NCI-H146 treated with DMSO at 0.1 percent for 48 hours (cell line): Measurements from ENCODE around the gene CLCNKB.
"Not testable (repeated sequence)": the region's sequence is repeated elsewhere in the genome, so short reads cannot be mapped to it uniquely, and the experiment has no call there.

ENCODE experiments used
- DNase-seq: peaks from one replicate; lab custom pipeline; 2025; ENCODE audit not compliant: unreplicated experiment; lab: John Stamatoyannopoulos, UW

CLCNKB gene

DNA sequence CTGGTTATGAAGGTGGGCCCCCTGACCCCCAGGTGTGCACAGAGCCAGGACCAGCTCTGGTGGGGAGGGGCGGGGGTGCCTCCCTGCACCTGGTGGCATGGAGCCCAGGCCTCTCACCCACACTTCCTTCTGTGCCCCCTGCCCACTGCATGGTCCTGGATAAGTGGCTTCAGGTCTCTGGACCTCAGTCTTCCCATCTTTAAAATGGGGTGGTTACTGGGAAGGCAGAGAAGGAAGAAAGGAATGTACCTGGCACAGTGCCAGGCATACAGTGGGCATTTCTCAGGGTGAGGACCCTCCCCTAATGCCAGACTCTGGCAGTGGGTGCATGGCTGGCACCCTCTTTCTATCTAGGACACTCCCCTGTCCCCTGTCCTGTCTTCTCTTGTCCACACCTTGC is 14.3 kb upstream of the CLCNKB start:
- no peak for DNase-seq

GRCh38 chr1:16031551-16031950 is 12.0 kb upstream of the CLCNKB start:
- DNase-seq: no peak

DNA sequence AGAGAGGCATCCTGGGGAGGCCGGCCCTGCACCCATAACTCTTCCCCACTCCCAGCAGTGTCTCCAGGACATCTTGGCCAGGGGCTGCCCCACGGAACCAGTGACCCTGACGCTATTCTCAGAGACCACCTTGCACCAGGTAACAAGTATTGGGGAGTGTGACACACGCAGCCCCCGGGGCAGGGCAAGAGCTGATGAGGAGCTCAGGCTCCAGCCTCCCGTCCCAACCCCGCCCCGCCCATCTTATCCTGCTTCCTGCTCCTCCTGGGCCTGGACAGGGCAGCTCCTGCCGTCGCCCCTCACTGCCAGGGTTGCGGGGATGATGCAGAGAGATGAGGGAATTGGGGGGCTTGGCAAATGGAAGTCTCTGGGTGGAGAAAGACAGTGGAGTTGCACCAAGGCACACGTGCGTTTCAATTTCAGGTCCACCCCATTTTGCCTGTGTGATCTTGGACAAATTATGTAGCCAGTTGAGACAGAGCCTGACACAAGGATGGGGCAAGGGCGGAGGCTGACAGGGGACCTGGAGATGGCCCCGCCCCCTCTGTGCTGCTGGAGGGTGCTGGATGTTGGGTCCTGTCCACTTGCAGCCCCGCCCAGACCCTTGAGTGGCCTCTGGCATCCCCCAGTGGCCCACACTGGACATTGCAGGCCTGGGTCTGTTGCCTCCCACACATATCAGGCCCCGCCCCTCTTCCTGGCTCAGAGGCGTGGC is 11.0 kb upstream of the CLCNKB start:
- peak; percentile 36 for DNase-seq

DNA sequence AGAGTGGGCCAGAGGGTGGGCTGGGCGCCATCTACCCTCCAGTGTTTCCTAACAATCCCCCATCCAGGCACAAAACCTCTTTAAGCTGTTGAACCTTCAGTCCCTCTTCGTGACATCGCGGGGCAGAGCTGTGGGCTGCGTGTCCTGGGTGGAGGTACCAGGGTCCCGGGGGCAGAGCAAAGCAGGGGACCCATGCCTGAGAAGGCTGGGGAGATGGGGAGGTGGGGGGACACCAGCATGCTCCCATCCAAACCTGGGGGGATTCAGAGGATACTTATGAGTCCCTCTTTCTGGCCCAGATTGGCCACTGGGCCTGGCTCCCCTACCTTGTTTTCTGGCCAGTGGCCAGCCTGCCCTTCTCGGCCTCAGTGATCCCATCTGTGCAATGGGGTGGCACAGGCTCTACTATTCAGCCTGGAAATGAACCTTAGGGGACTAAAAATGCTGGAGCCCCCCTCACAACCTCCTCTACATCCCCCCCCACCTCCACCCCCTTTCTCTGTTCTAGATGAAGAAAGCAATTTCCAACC is 10.4 kb upstream of the CLCNKB start:
- DNase-seq: not testable (repeated sequence)

GRCh38 chr1:16036461-16036860 is 7.1 kb upstream of the CLCNKB start:
- not testable (repeated sequence) for DNase-seq

- no peak for DNase-seq
Observed at GRCh38 chr1:16038620-16038912, 5.0 kb upstream of the CLCNKB start.

- not testable (repeated sequence) for DNase-seq
Observed at GRCh38 chr1:16039871-16040270, 3.7 kb upstream of the CLCNKB start.

DNA sequence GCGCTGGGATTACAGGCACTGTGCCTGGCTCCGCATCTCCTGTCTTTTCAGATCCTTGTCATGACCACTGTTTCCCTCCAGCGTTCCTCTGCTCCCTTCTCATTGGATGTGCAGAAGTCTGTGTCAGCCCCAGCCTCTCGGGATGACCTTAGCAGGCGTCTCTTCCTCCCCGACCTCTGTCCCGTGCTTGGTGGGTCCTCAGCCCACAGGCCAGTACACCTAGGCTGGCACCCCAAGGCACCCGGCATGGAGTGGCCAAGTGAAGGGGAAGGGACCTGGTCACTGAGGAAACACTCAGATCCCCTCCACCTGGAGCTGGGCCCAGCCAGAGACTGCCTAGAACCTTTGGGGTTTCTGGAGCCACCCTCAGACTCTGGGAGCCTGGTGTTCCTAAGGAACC is 2.4 kb upstream of the CLCNKB start:
- DNase-seq: no peak

DNA sequence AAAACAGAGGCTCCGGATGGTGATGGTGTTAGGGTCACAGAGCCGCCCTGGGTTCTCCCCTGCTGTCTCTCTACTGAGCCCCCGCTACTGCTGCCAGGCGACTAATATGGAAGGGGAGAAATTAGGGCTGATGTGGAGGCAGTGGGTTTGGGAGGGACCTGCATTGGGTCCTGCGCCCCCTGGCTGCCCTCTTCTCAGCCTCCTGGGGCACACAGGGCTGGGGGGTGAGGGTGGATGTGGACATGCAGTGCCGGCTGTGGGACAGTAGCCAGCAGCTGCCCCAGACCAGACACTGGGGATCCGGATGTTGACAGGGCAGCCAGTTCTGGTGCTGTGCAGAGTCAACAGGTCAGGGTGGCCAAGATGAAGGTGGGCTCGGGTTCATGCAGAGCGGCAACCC is 1.5 kb upstream of the CLCNKB start:
- DNase-seq: no peak

DNA sequence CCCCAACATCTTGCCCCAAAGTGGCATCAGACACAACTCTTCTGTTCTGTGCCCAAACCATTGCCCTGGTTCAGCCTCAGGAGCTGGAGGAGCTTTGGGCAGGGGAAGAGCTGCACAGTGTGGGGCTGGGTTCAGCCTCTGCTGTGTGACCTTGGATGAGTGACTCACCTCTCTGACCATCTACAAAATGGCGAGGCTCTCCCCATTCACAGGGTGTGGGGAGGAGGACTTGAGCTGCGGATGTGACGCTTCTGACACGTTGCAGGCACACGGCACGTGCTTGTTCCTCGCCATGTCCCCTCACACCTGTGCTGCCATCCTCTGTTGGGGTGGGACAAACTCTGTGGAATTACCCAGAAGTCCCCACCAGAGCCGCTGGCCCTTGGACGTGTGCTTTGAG is 928 bp upstream of the CLCNKB start:
- not testable (repeated sequence) for DNase-seq

- DNase-seq: no peak
Observed at GRCh38 chr1:16043950-16044349, 368 bp downstream of the CLCNKB start.

DNA sequence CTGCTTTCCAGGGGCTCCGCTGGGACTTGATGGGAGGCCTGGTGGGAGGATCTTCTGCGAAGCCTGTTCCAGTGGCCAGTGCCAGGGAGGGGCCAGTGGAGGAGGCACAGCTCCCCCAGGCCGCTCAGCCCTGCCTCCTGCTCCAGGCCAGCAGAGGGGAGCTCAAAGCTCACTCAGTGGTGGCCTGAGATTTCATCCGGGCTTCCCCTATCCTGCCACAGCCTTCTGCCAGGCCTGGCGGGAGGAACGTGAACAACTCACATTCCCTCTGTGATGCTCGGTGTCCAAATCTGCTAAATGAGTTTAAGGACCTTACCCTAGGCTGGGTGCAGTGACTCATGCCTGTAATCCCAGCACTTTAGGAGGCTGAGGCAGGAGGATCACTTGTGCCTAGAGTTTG is 3.3 kb downstream of the CLCNKB start:
- no peak for DNase-seq

GRCh38 chr1:16047791-16048475 is 4.4 kb downstream of the CLCNKB start:
- no peak for DNase-seq

DNA sequence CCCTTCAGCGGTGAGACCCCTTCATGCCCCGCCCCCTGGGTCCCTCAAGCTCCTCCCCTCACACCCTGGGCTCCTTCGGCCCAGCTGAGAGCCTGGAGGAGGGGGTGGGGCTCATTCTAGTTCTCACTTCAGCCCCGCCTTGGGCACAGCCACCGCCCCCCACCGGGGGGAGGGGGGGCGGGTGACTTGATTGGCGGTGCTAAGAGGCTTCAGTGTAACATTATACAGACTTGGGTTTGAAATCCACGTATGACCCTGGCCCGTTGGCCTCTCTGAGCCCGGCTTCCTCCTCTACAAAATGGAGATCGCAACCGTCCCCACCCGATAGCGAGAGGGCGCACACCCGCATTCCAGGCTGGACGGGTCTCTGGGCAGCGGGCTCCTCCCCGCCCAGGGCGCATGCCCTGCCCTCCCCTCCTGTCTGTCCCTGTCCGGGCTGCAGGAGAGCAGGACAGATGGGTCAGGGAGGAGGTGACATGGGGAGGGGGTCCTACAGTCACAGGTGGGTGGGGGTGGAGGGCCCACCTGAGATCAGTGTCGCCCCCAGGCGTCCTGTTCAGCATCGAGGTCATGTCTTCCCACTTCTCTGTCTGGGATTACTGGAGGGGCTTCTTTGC is 5.1 kb downstream of the CLCNKB start:
- DNase-seq: peak; percentile 46

- DNase-seq: no peak
Observed at GRCh38 chr1:16050328-16050727, 6.7 kb downstream of the CLCNKB start.

- no peak for DNase-seq
Observed at GRCh38 chr1:16051039-16051438, 7.5 kb downstream of the CLCNKB start.

DNA sequence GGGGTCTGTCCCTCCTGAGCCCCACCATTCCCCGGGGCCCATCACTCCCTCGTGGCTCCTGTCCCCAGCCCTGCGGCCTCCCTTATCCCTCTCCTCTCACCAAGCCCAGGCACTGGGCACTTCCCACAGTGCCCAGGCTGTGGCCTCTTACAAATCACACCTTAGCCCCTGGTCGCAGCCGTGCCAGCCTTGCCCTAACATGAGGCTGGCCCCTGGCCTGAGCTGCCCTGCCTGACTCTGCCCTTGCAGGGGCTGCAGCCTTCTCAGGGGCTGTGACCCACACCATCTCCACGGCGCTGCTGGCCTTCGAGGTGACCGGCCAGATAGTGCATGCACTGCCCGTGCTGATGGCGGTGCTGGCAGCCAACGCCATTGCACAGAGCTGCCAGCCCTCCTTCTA is 8.4 kb downstream of the CLCNKB start:
- not testable (repeated sequence) for DNase-seq

- DNase-seq: no peak
Observed at GRCh38 chr1:16053781-16054502, 10.4 kb downstream of the CLCNKB start.

- no peak for DNase-seq
Observed at GRCh38 chr1:16054598-16055540, 11.3 kb downstream of the CLCNKB start.
